GM23248 (cell line): Measurements from ENCODE around the gene MOCOS. TPM values are rescaled to one million over a fixed set of nuclear protein-coding genes. Genes with fewer than 3 reads are reported as not detected.

ENCODE experiments used
- DNase-seq: peaks from one replicate; pipeline ENCODE4 v3.0.0-alpha.2; 2015
- H2AFZ ChIP-seq: fragments of 200-600 bp; sonication (generic); 2 replicates; pipeline ENCODE4 v1.6.1; 2016; ENCODE audit warnings: antibody characterized with exemption
- H3F3A ChIP-seq: fragments of 200-600 bp; sonication (generic); 2 replicates; pipeline ENCODE4 v1.6.1; 2016; ENCODE audit warnings: mild to moderate bottlenecking, antibody characterized with exemption, mixed run types; ENCODE audit not compliant: insufficient read depth
- H3K27ac ChIP-seq: fragments of 200-600 bp; sonication (generic); 2 replicates; pipeline ENCODE4 v1.5.1; 2016; ENCODE audit warnings: mild to moderate bottlenecking
- H3K27me3 ChIP-seq: fragments of 200-600 bp; sonication (generic); replicated peaks from 2 replicates; pipeline ENCODE4 v1.6.1; 2016; ENCODE audit warnings: mild to moderate bottlenecking; ENCODE audit not compliant: insufficient read depth
- H3K36me3 ChIP-seq: fragments of 200-600 bp; sonication (generic); 2 replicates; pipeline ENCODE4 v1.6.1; 2016; ENCODE audit warnings: low read depth, mild to moderate bottlenecking
- H3K4me1 ChIP-seq: fragments of 200-600 bp; sonication (generic); 2 replicates; pipeline ENCODE4 v1.6.1; 2016; ENCODE audit warnings: mild to moderate bottlenecking; ENCODE audit not compliant: insufficient read depth
- H3K4me2 ChIP-seq: fragments of 200-600 bp; sonication (generic); one replicate; pipeline ENCODE4 v1.6.1; 2016; ENCODE audit warnings: mild to moderate bottlenecking; ENCODE audit not compliant: unreplicated experiment
- H3K4me3 ChIP-seq: fragments of 200-600 bp; sonication (generic); 2 replicates; pipeline ENCODE4 v1.5.1; 2016; ENCODE audit warnings: mild to moderate bottlenecking
- H3K79me2 ChIP-seq: fragments of 200-600 bp; sonication (generic); 2 replicates; pipeline ENCODE4 v1.6.1; 2016; ENCODE audit warnings: mild to moderate bottlenecking; ENCODE audit not compliant: insufficient read depth
- H3K9ac ChIP-seq: fragments of 200-600 bp; sonication (generic); 2 replicates; pipeline ENCODE4 v1.6.1; 2016; ENCODE audit warnings: mild to moderate bottlenecking
- H3K9me2 ChIP-seq: fragments of 200-600 bp; sonication (generic); 2 replicates; pipeline ENCODE4 v1.6.1; 2016; ENCODE audit warnings: mixed run types, mild to moderate bottlenecking, moderate library complexity; ENCODE audit not compliant: insufficient read depth
- H3K9me3 ChIP-seq: fragments of 200-600 bp; sonication (generic); one replicate; pipeline ENCODE4 v1.6.1; 2017; ENCODE audit warnings: low read depth
- H4K20me1 ChIP-seq: fragments of 200-600 bp; sonication (generic); 2 replicates; pipeline ENCODE4 v1.6.0; 2016; ENCODE audit not compliant: insufficient read depth
- EZH2 ChIP-seq: fragments of 200-600 bp; sonication (generic); IDR thresholded peaks from 2 replicates; pipeline ENCODE4 v1.6.1; 2018; ENCODE audit warnings: antibody characterized with exemption, mild to moderate bottlenecking; ENCODE audit not compliant: insufficient read depth, poor library complexity, severe bottlenecking
- EZH2phosphoT487 ChIP-seq: fragments of 200-600 bp; sonication (generic); IDR thresholded peaks from 2 replicates; pipeline ENCODE4 v1.6.1; 2018; ENCODE audit warnings: antibody characterized with exemption, moderate library complexity, mild to moderate bottlenecking, low read depth; ENCODE audit not compliant: insufficient read depth
- WGBS, 2 experiments: methylation state at CpG; one replicate each; pipeline ENCODE4 v1.1.6; 2015 to 2017; ENCODE audit warnings: low lambda C conversion rate in 2 of 2, low coverage in 1 of 2; ENCODE audit errors: missing lambda C conversion rate in 2 of 2; 5-methylcytosine and 5-hydroxymethylcytosine counted together
- in situ Hi-C: fragments of 300-500 bp; cut with MboI; formaldehyde crosslinking; loops from 2 replicates; pipeline ENCODE4 v1.15.0; 2020
- polyA plus RNA-seq: library from polyadenylated mRNA; unstranded; fragments of >200 nt; fragmentation: Nextera tagmentation; extraction: Ambion mirVana; gene quantifications from 2 replicates; pipeline ENCODE4 v1.2.1, GENCODE V29; 2016
- total RNA-seq: library from RNA; depleted of rRNA; stranded (reverse); fragments of >200 nt; shearing (Covaris generic); gene quantifications from 2 replicates; pipeline ENCODE4 v1.2.3, GENCODE V29; 2014

The MOCOS gene
- total and polyA plus RNA-seq, 2 experiments from 2014 or later, result 17.9 to 23.6 TPM

GRCh38 chr18:36175481-36175880 is 11.8 kb upstream of the MOCOS start:
- Histone ChIP-seq H3F3A (peaks cover 14% of the 10 kb centered on the region; the same call in 1 of the 2 replicates), H3K9me2 (no peaks in the 10 kb centered on the region), H2AFZ (no peak overlapping the region), H3K79me2 (no peaks in the 10 kb centered on the region), H3K36me3 (peaks cover 46% of the 10 kb centered on the region), H3K4me2 (no peak overlapping the region), H3K4me1 (peaks cover 5% of the 10 kb centered on the region; the same call in 1 of the 2 replicates), H3K9ac (no peak overlapping the region), H3K4me3 (no peak overlapping the region), H3K27ac (no peak overlapping the region), H4K20me1 (no peaks in the 10 kb centered on the region), H3K27me3 (no peaks in the 10 kb centered on the region), H3K9me3 (no peaks in the 10 kb centered on the region)
- DNase-seq, result no peak
- in situ Hi-C loops, result no loop called here
- TF ChIP-seq EZH2, result no peak
- no peak for TF ChIP-seq EZH2phosphoT487
- WGBS, 2 experiments, result 94 to 100% methylated on average over 1 of the region's 1 CpG

- WGBS, 2 experiments, result 98 to 100% methylated on average over 2 of the region's 2 CpGs
- no peak overlapping the region for H3K4me3 ChIP-seq
- H3K4me2 ChIP-seq, result no peak overlapping the region
- TF ChIP-seq EZH2 (no peak), EZH2phosphoT487 (no peak)
- DNase-seq, result no peak
- H3K27ac ChIP-seq, result no peak overlapping the region
- H3F3A ChIP-seq, result peaks cover 16% of the 10 kb centered on the region; the same call in 1 of the 2 replicates
- H3K36me3 ChIP-seq, result peaks cover 39% of the 10 kb centered on the region
- H3K9me3 ChIP-seq, result no peaks in the 10 kb centered on the region
- H3K9me2 ChIP-seq, result no peaks in the 10 kb centered on the region
- in situ Hi-C loops, result no loop called here
- H3K4me1 ChIP-seq, result peaks cover 6% of the 10 kb centered on the region; the same call in 1 of the 2 replicates
- no peaks in the 10 kb centered on the region for H3K79me2 ChIP-seq
- H3K27me3 ChIP-seq, result no peaks in the 10 kb centered on the region
- no peak overlapping the region for H2AFZ ChIP-seq
- no peaks in the 10 kb centered on the region for H4K20me1 ChIP-seq
- H3K9ac ChIP-seq, result no peak overlapping the region
Measured at GRCh38 chr18:36176177-36176584, 11.1 kb upstream of the MOCOS start.

GRCh38 chr18:36176711-36177110 is 10.6 kb upstream of the MOCOS start:
- Histone ChIP-seq H3K4me2 (no peak overlapping the region), H2AFZ (no peak overlapping the region), H3K4me1 (peaks cover 6% of the 10 kb centered on the region; the same call in 1 of the 2 replicates), H3K27ac (no peak overlapping the region), H3K79me2 (no peaks in the 10 kb centered on the region), H3K9me2 (no peaks in the 10 kb centered on the region), H3K27me3 (no peaks in the 10 kb centered on the region), H3F3A (peaks cover 16% of the 10 kb centered on the region; the same call in 1 of the 2 replicates), H3K36me3 (peaks cover 33% of the 10 kb centered on the region), H3K9me3 (no peaks in the 10 kb centered on the region), H3K9ac (no peak overlapping the region), H4K20me1 (no peaks in the 10 kb centered on the region), H3K4me3 (no peak overlapping the region)
- WGBS, 2 experiments, result 93 to 96% methylated on average over 9 of the region's 9 CpGs
- peak; percentile 17 for DNase-seq
- in situ Hi-C loops, result no loop called here
- TF ChIP-seq EZH2phosphoT487 (no peak), EZH2 (no peak)

GRCh38 chr18:36177913-36178312 is 9.4 kb upstream of the MOCOS start:
- Histone ChIP-seq H3K27me3 (no peaks in the 10 kb centered on the region), H3F3A (peaks cover 16% of the 10 kb centered on the region; the same call in 1 of the 2 replicates), H3K4me2 (no peak overlapping the region), H3K9me2 (no peaks in the 10 kb centered on the region), H4K20me1 (no peaks in the 10 kb centered on the region), H3K9ac (no peak overlapping the region), H2AFZ (no peak overlapping the region), H3K4me1 (peaks cover 6% of the 10 kb centered on the region; the same call in 1 of the 2 replicates), H3K27ac (no peak overlapping the region), H3K79me2 (no peaks in the 10 kb centered on the region), H3K4me3 (no peak overlapping the region), H3K9me3 (no peaks in the 10 kb centered on the region), H3K36me3 (peaks cover 22% of the 10 kb centered on the region)
- in situ Hi-C loops, result no loop called here
- WGBS, 2 experiments, result 79 to 80% methylated on average over 3 of the region's 3 CpGs
- TF ChIP-seq EZH2phosphoT487, result no peak
- no peak for DNase-seq
